Erythroblast (primary cell): Measurements from ENCODE around the gene ATP1A2.

ENCODE experiments used
- GATA1 ChIP-seq: IDR thresholded peaks from 2 replicates; pipeline ENCODE4 v1.6.1; 2011; ENCODE audit warnings: low read depth, mild to moderate bottlenecking, control low read depth, low read length, moderate library complexity
- POLR2A ChIP-seq: IDR thresholded peaks from 2 replicates; pipeline ENCODE4 v1.6.1; 2011; ENCODE audit warnings: mild to moderate bottlenecking, low read length

DNA sequence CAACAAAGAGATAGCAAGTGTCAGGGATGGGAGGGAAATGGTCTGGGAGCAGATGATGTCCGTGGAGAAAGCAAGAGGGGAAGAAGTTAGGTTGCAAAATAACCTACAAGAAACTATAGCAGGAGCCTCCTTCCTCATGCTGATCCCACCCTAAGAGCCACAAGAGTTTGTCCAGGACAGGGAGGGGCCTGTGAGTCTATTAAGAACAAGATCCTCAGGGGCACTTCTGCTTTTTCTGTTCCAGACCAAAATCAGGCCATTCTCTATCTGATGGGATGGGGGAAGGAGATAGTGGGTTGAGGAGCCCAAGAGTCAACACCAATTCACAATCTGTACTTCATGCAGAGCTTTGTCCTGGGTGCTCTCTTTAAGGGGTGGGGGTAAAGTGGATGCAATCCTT lies 28.1 kb downstream of the ATP1A2 start:
- TF ChIP-seq POLR2A: no peak
- TF ChIP-seq GATA1: no peak
